HCT116 (cell line): ENCODE data around the gene CCDC107.

Experiments
- CBX3 ChIP-seq: IDR thresholded peaks from 2 replicates; pipeline ENCODE4 v1.6.1; 2012; ENCODE audit warnings: low read depth
- CEBPB ChIP-seq: IDR thresholded peaks from 2 replicates; pipeline ENCODE4 v1.6.1; 2012; ENCODE audit warnings: low read depth
- EZH2 ChIP-seq: fragments of 200-600 bp; sonication (generic); IDR thresholded peaks from 2 replicates; pipeline ENCODE4 v1.6.1; 2017; ENCODE audit warnings: antibody characterized with exemption, mixed run types
- POLR2A ChIP-seq: IDR thresholded peaks from 2 replicates; pipeline ENCODE4 v1.7.0; 2011; ENCODE audit warnings: borderline replicate concordance; ENCODE audit not compliant: insufficient read depth, insufficient read length; ENCODE audit errors: extremely low read depth
- POLR2AphosphoS5 ChIP-seq: IDR thresholded peaks from 2 replicates; pipeline ENCODE4 v1.6.1; 2011; ENCODE audit warnings: mild to moderate bottlenecking, low read depth, low read length, moderate library complexity
- RAD21 ChIP-seq: IDR thresholded peaks from 2 replicates; pipeline ENCODE4 v1.6.1; 2012; ENCODE audit warnings: low read depth, mild to moderate bottlenecking
- ZFX ChIP-seq: fragments of 450-650 bp; IDR thresholded peaks from 2 replicates; pipeline ENCODE4 v1.6.1; 2017
- TF ChIP-seq, protein P1 (sequence below): IDR thresholded peaks from 2 replicates; pipeline ENCODE4 v1.6.1; 2012
- TF ChIP-seq, protein P2 (sequence below), 3 experiments: fragments of 200-600 bp in 1 of 3; sonication (generic) in 1 of 3; IDR thresholded peaks in 2 of 3; conservative IDR thresholded peaks in 1 of 3; 2 replicates each; pipeline ENCODE4 v1.5.1; 2012 to 2017; ENCODE audit warnings: low read depth in 2 of 3, low read length in 2 of 3, antibody characterized with exemption in 1 of 3, borderline replicate concordance in 1 of 3, control low read depth in 1 of 3, mild to moderate bottlenecking in 1 of 3, mixed read lengths in 1 of 3, mixed run types in 1 of 3, moderate library complexity in 1 of 3; ENCODE audit not compliant: insufficient read depth in 1 of 3
- TF ChIP-seq, protein P3 (sequence below): IDR thresholded peaks from 2 replicates; pipeline ENCODE4 v1.6.1; 2012
- TF ChIP-seq, protein P4 (sequence below): IDR thresholded peaks from 2 replicates; pipeline ENCODE4 v1.6.1; 2012; ENCODE audit warnings: low read depth

DNA sequence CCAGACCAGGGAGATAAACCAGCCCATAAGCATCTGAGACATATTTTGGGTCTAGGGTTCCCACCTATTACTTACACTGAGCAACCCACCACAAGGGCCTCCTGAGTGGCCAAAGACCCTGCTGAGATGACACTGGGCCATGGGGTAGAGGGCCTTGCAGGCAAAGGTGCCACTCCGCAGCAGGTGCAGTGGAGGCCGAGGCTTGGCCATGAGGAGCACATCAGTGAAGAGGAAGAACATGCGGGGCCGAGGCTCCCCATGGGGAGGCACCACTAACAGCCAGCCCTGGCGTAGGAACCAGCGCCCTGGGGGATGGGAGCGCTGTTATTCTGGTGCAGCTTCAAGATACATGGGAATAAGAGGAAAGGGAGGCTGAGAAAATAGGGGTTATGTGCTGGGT lies 4.3 kb downstream of the CCDC107 start:
- TF ChIP-seq POLR2A (no peak), CEBPB (no peak), ZFX (no peak), CBX3 (no peak), POLR2AphosphoS5 (no peak), RAD21 (no peak), EZH2 (no peak)
- TF ChIP-seq, protein P1, sequence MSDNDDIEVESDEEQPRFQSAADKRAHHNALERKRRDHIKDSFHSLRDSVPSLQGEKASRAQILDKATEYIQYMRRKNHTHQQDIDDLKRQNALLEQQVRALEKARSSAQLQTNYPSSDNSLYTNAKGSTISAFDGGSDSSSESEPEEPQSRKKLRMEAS, result no peak
- TF ChIP-seq, protein P2, sequence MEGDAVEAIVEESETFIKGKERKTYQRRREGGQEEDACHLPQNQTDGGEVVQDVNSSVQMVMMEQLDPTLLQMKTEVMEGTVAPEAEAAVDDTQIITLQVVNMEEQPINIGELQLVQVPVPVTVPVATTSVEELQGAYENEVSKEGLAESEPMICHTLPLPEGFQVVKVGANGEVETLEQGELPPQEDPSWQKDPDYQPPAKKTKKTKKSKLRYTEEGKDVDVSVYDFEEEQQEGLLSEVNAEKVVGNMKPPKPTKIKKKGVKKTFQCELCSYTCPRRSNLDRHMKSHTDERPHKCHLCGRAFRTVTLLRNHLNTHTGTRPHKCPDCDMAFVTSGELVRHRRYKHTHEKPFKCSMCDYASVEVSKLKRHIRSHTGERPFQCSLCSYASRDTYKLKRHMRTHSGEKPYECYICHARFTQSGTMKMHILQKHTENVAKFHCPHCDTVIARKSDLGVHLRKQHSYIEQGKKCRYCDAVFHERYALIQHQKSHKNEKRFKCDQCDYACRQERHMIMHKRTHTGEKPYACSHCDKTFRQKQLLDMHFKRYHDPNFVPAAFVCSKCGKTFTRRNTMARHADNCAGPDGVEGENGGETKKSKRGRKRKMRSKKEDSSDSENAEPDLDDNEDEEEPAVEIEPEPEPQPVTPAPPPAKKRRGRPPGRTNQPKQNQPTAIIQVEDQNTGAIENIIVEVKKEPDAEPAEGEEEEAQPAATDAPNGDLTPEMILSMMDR (IDR thresholded peaks at IDR 0.05 in 2 of 3, conservative IDR thresholded peaks at IDR 0.05 in 1 of 3; ENCODE audit: borderline replicate concordance in 1 of 3, insufficient read depth in 1 of 3, low read depth in 2 of 3, low read length in 2 of 3), result no peak
- TF ChIP-seq, protein P3, sequence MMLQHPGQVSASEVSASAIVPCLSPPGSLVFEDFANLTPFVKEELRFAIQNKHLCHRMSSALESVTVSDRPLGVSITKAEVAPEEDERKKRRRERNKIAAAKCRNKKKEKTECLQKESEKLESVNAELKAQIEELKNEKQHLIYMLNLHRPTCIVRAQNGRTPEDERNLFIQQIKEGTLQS, result no peak
- TF ChIP-seq, protein P4, sequence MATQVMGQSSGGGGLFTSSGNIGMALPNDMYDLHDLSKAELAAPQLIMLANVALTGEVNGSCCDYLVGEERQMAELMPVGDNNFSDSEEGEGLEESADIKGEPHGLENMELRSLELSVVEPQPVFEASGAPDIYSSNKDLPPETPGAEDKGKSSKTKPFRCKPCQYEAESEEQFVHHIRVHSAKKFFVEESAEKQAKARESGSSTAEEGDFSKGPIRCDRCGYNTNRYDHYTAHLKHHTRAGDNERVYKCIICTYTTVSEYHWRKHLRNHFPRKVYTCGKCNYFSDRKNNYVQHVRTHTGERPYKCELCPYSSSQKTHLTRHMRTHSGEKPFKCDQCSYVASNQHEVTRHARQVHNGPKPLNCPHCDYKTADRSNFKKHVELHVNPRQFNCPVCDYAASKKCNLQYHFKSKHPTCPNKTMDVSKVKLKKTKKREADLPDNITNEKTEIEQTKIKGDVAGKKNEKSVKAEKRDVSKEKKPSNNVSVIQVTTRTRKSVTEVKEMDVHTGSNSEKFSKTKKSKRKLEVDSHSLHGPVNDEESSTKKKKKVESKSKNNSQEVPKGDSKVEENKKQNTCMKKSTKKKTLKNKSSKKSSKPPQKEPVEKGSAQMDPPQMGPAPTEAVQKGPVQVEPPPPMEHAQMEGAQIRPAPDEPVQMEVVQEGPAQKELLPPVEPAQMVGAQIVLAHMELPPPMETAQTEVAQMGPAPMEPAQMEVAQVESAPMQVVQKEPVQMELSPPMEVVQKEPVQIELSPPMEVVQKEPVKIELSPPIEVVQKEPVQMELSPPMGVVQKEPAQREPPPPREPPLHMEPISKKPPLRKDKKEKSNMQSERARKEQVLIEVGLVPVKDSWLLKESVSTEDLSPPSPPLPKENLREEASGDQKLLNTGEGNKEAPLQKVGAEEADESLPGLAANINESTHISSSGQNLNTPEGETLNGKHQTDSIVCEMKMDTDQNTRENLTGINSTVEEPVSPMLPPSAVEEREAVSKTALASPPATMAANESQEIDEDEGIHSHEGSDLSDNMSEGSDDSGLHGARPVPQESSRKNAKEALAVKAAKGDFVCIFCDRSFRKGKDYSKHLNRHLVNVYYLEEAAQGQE, result no peak
